ENCODE results near the gene PRKCH.

GRCh38 chr14:61569308-61569707 lies 247.9 kb downstream of the PRKCH start:
- no peak for TF ChIP-seq ESRRG (CRISPR knock-in tag; IDR thresholded peaks at IDR 0.05)
- TF ChIP-seq, protein P1, sequence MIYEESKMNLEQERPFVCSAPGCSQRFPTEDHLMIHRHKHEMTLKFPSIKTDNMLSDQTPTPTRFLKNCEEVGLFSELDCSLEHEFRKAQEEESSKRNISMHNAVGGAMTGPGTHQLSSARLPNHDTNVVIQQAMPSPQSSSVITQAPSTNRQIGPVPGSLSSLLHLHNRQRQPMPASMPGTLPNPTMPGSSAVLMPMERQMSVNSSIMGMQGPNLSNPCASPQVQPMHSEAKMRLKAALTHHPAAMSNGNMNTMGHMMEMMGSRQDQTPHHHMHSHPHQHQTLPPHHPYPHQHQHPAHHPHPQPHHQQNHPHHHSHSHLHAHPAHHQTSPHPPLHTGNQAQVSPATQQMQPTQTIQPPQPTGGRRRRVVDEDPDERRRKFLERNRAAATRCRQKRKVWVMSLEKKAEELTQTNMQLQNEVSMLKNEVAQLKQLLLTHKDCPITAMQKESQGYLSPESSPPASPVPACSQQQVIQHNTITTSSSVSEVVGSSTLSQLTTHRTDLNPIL (CRISPR knock-in tag; IDR thresholded peaks at IDR 0.05; ENCODE audit: low read depth) = no peak

Data from SK-N-SH treated with all-trans-retinoic acid at 6 μM for 48 hours (cell line).